NCI-H460 (cell line): Measurements from ENCODE around the gene GATAD1. TPM values are rescaled to one million over a fixed set of nuclear protein-coding genes. Genes with fewer than 3 reads are reported as not detected.
A peak's percentile ranks its signal among the peaks of the same experiment; 100 is the strongest.
"Not testable (repeated sequence)": the region's sequence is repeated elsewhere in the genome, so short reads cannot be mapped to it uniquely, and the experiment has no call there.

Experiments
- DNase-seq: peaks from one replicate; pipeline ENCODE4 v3.0.0-alpha.2; 2016; ENCODE audit warnings: low read depth; ENCODE audit errors: extremely low read depth
- total RNA-seq: library from RNA; depleted of rRNA; stranded (reverse); fragments of >200 nt; shearing (Covaris generic); gene quantifications from 2 replicates; pipeline ENCODE4 v1.2.3, GENCODE V29; 2014

GATAD1 gene
- total RNA-seq, 1 experiment from 2014 or later, result 47.7 TPM

DNA sequence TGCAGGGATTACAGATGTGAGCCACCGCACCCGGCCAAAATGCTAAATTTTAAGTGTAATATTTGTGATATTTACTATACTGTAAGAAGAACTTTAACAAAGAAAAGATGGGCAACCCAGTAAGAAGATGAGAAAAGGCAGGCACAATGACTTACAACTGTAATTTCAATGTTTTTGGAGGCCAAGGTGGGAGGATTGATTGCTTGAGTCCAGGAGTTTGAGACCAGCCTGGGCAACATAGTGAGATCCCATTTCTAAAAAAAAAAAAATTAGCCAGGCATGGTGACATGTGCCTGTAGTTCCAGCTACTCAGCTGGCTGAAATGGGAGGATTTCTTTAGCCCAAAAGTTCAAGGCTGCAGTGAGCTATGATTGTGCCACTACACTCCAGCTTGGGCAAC, 11.7 kb upstream of the GATAD1 start:
- no peak for DNase-seq

GRCh38 chr7:92436612-92437445, 10.5 kb upstream of the GATAD1 start:
- DNase-seq, result no peak

DNA sequence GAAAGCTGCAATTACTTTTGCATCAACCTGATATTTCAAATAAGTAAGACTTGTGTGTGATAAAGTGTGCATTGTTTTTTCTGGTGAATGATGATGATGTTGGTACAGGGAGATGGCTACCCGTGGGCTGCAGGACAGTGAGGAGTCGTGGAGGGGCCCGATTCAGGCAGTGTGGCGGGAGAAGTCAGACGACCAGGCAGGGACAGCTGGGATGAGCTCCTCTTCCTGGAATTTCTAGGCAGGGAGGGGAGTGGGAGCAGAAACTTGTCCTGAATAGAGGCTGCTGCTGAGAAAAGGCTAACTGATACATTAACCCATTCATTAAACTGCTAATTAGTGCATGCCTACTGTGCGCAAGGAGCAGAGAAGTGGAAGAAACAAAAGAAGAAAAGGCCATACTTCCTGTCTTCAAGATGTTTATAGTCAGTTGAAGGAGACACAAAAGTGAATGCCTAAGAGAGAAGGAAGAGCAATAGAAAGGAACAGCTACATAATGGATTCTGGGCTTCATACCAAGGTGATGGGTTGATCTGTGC, 9.3 kb upstream of the GATAD1 start:
- no peak for DNase-seq

DNA sequence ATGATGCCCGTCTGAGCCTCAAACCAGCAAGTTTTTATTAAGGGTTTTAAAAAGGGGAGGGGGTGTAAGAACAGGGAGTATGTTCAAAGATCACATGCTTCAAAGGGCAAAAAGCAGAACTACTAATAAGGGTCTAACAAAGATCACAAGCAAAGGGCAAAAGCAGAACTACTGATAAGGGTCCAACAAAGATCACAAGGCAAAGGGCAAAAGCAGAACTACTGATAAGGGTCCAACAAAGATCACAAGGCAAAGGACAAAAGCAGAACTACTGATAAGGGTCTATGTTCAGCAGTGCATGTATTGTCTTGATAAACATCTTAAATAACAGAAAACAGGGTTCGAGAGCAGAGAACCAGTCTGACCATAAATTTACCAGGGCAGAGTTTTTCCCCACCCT, 4.6 kb upstream of the GATAD1 start:
- DNase-seq, result not testable (repeated sequence)

- DNase-seq, result no peak
These were observed 375 bp upstream of the GATAD1 start for GRCh38 chr7:92446869-92447344.

- DNase-seq, result peak; percentile 36
These were observed 994 bp downstream of the GATAD1 start for GRCh38 chr7:92448205-92448747.

- DNase-seq, result no peak
These were observed 4.4 kb downstream of the GATAD1 start for GRCh38 chr7:92451645-92452044.

- DNase-seq, result no peak
These were observed 9.0 kb downstream of the GATAD1 start for GRCh38 chr7:92456236-92456635.

GRCh38 chr7:92460109-92460508, 12.8 kb downstream of the GATAD1 start:
- no peak for DNase-seq

GRCh38 chr7:92460510-92460909, 13.2 kb downstream of the GATAD1 start:
- DNase-seq, result no peak

DNA sequence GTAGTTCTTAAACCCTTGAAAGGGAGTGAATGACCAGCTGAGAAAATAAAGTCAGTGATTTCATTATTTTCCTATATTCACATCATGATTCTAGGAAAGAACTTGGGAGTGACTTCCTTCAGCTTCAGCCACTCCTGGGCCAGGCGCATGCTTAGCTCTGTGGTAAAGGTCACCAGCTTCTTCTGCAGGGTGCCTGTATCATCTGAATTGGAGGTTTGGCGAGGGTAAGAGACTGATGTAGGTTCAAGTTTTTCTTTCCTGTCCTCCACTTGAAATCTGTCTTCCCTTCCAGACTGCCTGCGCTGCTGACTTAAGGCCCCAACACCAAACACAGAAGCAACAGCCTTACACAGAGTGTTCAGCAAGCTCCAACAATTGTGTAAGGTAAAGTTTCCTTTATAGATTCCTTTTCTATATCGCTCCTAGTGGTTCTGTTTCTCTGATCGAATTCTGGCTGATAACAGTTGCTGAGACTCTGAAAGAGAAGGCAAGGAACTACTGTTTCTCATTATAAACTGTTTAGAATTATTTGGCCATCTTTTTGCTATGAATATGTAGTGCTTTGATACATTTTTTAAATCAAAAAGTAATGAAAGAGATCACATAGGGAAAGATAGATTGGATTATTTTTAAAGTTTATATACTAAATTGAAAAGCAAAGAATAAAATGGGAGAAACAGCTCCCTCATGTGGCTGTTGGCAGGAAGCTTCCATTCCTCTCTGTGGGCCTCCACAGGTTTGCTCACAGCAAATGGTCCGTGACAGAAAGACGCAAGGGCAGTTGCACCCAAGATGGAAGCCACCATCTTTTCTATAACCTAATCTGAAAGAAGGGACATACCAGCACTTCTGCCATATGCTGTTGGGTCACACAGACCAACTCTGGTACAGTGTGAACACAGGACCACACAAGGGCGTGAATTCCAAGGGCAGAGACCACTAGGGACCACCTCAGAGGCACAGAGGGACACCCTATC, 14.0 kb downstream of the GATAD1 start:
- peak; percentile 56 for DNase-seq

DNA sequence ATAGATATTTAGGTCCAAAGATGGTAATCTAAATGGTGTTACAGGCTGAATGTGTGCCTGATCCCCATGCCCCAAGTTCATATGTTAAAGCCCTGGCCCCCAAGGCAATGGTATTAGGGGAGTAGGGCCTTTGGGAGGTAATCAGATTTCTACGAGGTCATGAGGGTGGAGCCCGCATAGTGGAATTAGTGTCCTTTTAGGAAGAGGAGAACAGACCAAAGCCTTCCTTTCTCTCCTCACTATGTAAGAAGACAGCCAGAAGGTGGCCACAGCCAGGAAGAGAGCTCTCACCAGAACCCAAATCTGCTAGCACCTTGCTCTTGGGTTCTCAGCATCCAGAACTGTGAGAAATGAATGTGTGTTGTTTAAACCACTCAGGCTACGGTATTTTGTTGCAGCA, 15.3 kb downstream of the GATAD1 start:
- no peak for DNase-seq

DNA sequence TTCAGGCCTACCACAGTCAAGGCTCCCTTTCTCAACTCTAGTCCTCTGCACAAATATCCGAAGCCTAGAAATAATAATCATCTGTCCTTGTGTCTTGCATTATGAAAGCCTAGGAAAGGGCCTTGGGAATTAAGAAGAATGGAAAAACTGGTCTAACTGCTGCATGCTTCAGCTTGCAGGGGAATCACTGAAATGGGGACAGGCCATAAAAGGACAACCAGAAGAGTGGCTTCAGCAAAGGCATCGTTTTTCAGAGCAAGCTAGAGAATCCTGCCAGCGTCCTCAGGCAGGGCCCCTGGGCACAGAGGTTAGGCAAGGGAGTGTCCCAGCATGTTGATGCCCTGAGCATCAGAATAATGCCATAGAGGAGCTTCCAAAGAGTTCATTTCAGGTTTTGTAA, 17.2 kb downstream of the GATAD1 start:
- no peak for DNase-seq

DNA sequence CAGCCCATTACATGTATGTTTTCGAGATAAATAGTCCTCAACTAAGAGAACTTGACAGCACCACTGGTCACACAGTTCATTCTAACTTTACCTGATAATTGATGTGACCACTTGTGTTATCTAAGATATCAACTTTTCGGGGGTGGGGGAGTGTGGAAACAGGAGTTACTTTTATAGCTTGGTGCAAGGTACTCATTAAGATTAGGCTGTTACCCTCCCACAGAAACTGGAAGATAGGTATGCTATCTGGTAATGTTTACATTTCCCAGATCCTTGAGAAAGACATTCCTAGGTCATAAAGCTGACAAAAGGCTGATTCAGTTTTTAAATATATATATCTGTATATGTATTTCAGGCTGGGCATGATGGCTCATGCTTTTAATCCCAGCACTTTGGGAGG, 19.4 kb downstream of the GATAD1 start:
- no peak for DNase-seq

- not testable (repeated sequence) for DNase-seq
These were observed 21.3 kb downstream of the GATAD1 start for GRCh38 chr7:92468589-92468988.

- not testable (repeated sequence) for DNase-seq
These were observed 26.7 kb downstream of the GATAD1 start for GRCh38 chr7:92473989-92474388.

DNA sequence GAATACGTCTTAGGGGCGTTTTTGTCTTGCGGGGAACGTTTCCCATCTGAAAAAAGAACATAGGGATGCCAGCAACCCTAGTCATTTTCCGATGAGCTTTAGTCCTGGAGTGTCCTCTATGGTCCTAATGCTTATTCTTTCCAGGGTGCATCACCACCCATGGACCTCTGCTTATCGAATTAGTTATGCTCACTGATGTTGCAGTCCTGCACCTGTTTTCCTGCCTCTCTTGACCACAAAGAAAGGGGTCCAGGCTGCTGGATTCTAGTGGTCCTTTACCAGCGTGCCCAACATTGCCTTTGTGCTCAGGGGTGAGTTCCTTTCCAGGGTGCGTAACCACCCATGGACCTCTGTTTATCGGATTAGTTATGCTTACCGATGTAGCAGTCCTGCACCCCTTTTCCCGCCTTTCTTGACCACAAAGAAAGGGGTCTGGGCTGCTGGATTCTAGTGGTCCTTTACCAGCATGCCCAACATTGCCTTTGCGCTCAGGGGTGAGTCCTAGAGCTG, 28.0 kb downstream of the GATAD1 start:
- DNase-seq, result not testable (repeated sequence)

- DNase-seq, result not testable (repeated sequence)
These were observed 28.7 kb downstream of the GATAD1 start for GRCh38 chr7:92475851-92476590.

DNA sequence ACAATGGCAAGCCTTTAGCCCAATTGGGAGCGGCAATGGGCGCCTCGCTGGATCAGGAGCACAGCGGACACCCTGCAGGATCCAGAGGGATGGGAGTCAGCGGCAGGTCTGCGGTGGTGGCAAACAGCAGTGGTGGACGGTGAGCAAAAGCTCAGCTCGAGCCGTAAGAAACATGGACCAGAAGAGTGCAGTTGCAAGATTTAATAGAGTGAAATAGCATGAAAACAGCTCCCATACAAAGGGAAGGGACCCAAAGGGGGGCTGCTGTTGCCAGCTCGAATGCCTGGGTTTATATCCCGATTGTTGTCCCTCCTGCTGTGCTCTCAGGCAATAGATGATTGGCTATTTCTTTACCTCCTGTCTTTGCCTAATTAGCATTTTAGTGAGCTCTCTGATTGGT, 30.4 kb downstream of the GATAD1 start, which contains the start of gene ERVW-1:
ERVW-1 (minus strand) TSS at position 266 of the 400 bp plus-strand sequence. CDS start 7,565 bp downstream, outside the sequence.
- not testable (repeated sequence) for DNase-seq

- no peak for DNase-seq
These were observed 30.8 kb downstream of the GATAD1 start for GRCh38 chr7:92478095-92478494.
